A673 (cell line): Measurements from ENCODE around the gene TEDDM1.

ENCODE experiments used
- EZH2 ChIP-seq: fragments of 200-600 bp; sonication (generic); IDR thresholded peaks from 2 replicates; pipeline ENCODE4 v1.6.1; 2017; ENCODE audit warnings: borderline replicate concordance, low read depth, mild to moderate bottlenecking, mixed read lengths, antibody characterized with exemption, low read length; ENCODE audit not compliant: poor library complexity, severe bottlenecking
- TF ChIP-seq, protein P1 (sequence below): fragments of 300-800, 200-600 bp; sonication (generic); conservative IDR thresholded peaks from 2 replicates; pipeline ENCODE4 v1.5.1; 2017; ENCODE audit warnings: low read depth, mild to moderate bottlenecking, antibody characterized with exemption, low read length, moderate library complexity, mixed read lengths

DNA sequence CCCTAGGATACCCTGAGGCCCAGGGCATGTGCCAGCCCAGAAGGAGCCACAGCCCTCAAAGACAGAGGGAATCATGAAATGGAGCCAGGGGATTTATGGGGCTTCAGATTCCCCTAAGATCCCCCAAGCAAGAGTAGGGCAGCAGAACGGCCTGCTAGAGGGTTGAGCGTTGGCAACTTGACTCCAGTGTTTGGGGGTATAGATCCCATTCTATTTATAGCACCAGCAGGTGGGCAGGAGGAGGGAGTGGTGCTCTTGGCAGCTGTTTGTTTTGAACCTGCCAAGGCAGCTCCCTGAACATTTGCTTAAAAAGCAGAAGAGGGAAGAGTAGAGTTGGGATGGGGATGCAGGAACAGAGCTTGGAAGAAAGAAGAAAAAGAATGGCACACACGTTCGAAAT is 42.6 kb downstream of the TEDDM1 start:
- TF ChIP-seq, protein P1, sequence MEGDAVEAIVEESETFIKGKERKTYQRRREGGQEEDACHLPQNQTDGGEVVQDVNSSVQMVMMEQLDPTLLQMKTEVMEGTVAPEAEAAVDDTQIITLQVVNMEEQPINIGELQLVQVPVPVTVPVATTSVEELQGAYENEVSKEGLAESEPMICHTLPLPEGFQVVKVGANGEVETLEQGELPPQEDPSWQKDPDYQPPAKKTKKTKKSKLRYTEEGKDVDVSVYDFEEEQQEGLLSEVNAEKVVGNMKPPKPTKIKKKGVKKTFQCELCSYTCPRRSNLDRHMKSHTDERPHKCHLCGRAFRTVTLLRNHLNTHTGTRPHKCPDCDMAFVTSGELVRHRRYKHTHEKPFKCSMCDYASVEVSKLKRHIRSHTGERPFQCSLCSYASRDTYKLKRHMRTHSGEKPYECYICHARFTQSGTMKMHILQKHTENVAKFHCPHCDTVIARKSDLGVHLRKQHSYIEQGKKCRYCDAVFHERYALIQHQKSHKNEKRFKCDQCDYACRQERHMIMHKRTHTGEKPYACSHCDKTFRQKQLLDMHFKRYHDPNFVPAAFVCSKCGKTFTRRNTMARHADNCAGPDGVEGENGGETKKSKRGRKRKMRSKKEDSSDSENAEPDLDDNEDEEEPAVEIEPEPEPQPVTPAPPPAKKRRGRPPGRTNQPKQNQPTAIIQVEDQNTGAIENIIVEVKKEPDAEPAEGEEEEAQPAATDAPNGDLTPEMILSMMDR, result no peak
- TF ChIP-seq EZH2, result no peak
